Lung (tissue), 12 donors: ENCODE data around the gene ST3GAL3. TPM values are rescaled to one million over a fixed set of nuclear protein-coding genes. Genes with fewer than 3 reads are reported as not detected.

Experiments
- ATAC-seq: fragments of 200-7000 bp; cut with Tn5 transposase; one replicate; pipeline ENCODE4 v1.9.1; 2020; ENCODE audit warnings: moderate number of reproducible peaks; ENCODE audit not compliant: insufficient read depth, low FRiP score
- DNase-seq, 3 donors: peaks; one replicate each; pipeline ENCODE4 v3.0.0-alpha.2; 2013 to 2017
- H3K27ac ChIP-seq, 2 donors: one replicate each; pipeline ENCODE4 v1.5.1; 2013; ENCODE audit warnings: mild to moderate bottlenecking in 2 of 2, moderate library complexity in 2 of 2, control low read depth in 1 of 2, inconsistent platforms in 1 of 2, low read depth in 1 of 2, low read length in 1 of 2
- H3K27me3 ChIP-seq, 3 donors: one replicate each; pipeline ENCODE4 v1.5.1; 2013; ENCODE audit warnings: low read length in 2 of 3; ENCODE audit not compliant: control insufficient read depth in 3 of 3, insufficient read depth in 3 of 3
- H3K36me3 ChIP-seq, 4 donors: one replicate each; pipeline ENCODE4 v1.5.1; 2013; ENCODE audit warnings: low read length in 4 of 4, mild to moderate bottlenecking in 1 of 4, moderate library complexity in 1 of 4; ENCODE audit not compliant: control insufficient read depth in 4 of 4, insufficient read depth in 4 of 4
- H3K4me1 ChIP-seq, 5 donors: one replicate each; pipeline ENCODE4 v1.5.1; 2013; ENCODE audit warnings: low read length in 5 of 5, mild to moderate bottlenecking in 2 of 5, moderate library complexity in 1 of 5; ENCODE audit not compliant: control insufficient read depth in 5 of 5, insufficient read depth in 5 of 5
- H3K4me3 ChIP-seq: one replicate; pipeline ENCODE4 v1.5.1; 2013; ENCODE audit warnings: mild to moderate bottlenecking, control low read depth, moderate library complexity
- H3K9ac ChIP-seq, 2 donors: one replicate each; pipeline ENCODE4 v1.5.1; 2013; ENCODE audit warnings: low read length in 2 of 2, control low read depth in 1 of 2; ENCODE audit not compliant: insufficient read depth in 1 of 2
- H3K9me3 ChIP-seq, 4 donors: one replicate each; pipeline ENCODE4 v1.5.1; 2013; ENCODE audit warnings: low read length in 3 of 4, mild to moderate bottlenecking in 1 of 4, moderate library complexity in 1 of 4; ENCODE audit not compliant: control insufficient read depth in 4 of 4, insufficient read depth in 3 of 4
- CTCF ChIP-seq: IDR thresholded peaks from 2 replicates; pipeline ENCODE4 v1.5.1; 2012; ENCODE audit warnings: mild to moderate bottlenecking; ENCODE audit errors: control extremely low read depth, extremely low read depth
- WGBS, 2 donors: extraction: QIAGEN DNeasy Blood & Tissue Kit; methylation state at CpG; one replicate each; pipeline ENCODE4 v1.1.7; 2013; 5-methylcytosine and 5-hydroxymethylcytosine counted together
- polyA plus RNA-seq, 2 donors: library from polyadenylated mRNA; stranded (reverse); fragments of 200-250 nt; gene quantifications; one replicate each; pipeline ENCODE4 v1.2.1, GENCODE V29; 2013
- total RNA-seq, 2 donors: library from RNA; depleted of rRNA in 1 of 2; stranded (reverse); fragments of >200 nt in 1 of 2; gene quantifications; one replicate each; pipeline ENCODE4 v1.2.1, GENCODE V29; 2014 to 2021
- donor health status: control.
- donor health status: control.
- donor health status: Bipolar disorder and iron deficiency.
- donor health status: healthy.
- donor health status: DM: yes; HTN: yes; CAD: no.

ST3GAL3 gene
- total and polyA plus RNA-seq, 4 donors, result 8.4 to 28.0 (median 17.1) TPM

GRCh38 chr1:43817304-43817939 lies 110.1 kb downstream of the ST3GAL3 start:
- H3K27me3 ChIP-seq, result no peaks in the 10 kb centered on the region
- DNase-seq (no peak), ATAC-seq (no peak)
- peaks cover 0 to 11% (median 0%) of the 10 kb centered on the region in 5 donors for H3K4me1 ChIP-seq
- no peak overlapping the region for H3K27ac ChIP-seq
- H3K9me3 ChIP-seq, result peaks cover 0 to 5% (median 2%) of the 10 kb centered on the region in 4 donors
- H3K9ac ChIP-seq, result no peak overlapping the region
- no peak for TF ChIP-seq CTCF
- peaks cover 9 to 26% (median 12%) of the 10 kb centered on the region in 4 donors for H3K36me3 ChIP-seq
- H3K4me3 ChIP-seq, result no peak overlapping the region

- peaks cover 9 to 26% (median 12%) of the 10 kb centered on the region in 4 donors for H3K36me3 ChIP-seq
These were observed 111.4 kb downstream of the ST3GAL3 start for GRCh38 chr1:43818691-43819090.

GRCh38 chr1:43819357-43819756 lies 112.0 kb downstream of the ST3GAL3 start:
- Histone ChIP-seq H3K4me3 (no peak overlapping the region), H3K4me1 (peaks cover 0 to 16% (median 0%) of the 10 kb centered on the region in 5 donors), H3K27ac (no peak overlapping the region), H3K36me3 (peaks cover 9 to 25% (median 12%) of the 10 kb centered on the region in 4 donors), H3K9me3 (peaks cover 0 to 5% (median 2%) of the 10 kb centered on the region in 4 donors), H3K27me3 (no peaks in the 10 kb centered on the region), H3K9ac (no peak overlapping the region)
- ATAC-seq, result no peak
- DNase-seq, result no peak
- no peak for TF ChIP-seq CTCF
- 97 to 98% methylated on average over 4 of the region's 4 CpGs for WGBS, 2 donors

More at GRCh38 chr1:43818691-43819090, 111.4 kb downstream of the ST3GAL3 start:
- TF ChIP-seq CTCF, result no peak
- DNase-seq (no peak), ATAC-seq (no peak)
- Histone ChIP-seq H3K27ac (no peak overlapping the region), H3K9me3 (peaks cover 0 to 5% (median 2%) of the 10 kb centered on the region in 4 donors), H3K4me1 (peaks cover 0 to 13% (median 0%) of the 10 kb centered on the region in 5 donors), H3K27me3 (no peaks in the 10 kb centered on the region), H3K9ac (no peak overlapping the region), H3K4me3 (no peak overlapping the region)
- WGBS, 2 donors, result 97 to 100% methylated on average over 1 of the region's 1 CpG

GRCh38 chr1:43821471-43821870 lies 114.1 kb downstream of the ST3GAL3 start:
- H3K27ac ChIP-seq, result no peak overlapping the region
- ATAC-seq, result no peak
- 85 to 88% methylated on average over 5 of the region's 5 CpGs for WGBS, 2 donors

More at GRCh38 chr1:43821471-43821870, 114.1 kb downstream of the ST3GAL3 start:
- H3K9ac ChIP-seq, result no peak overlapping the region
- no peak for DNase-seq
- H3K4me1 ChIP-seq, result peaks cover 0 to 23% (median 0%) of the 10 kb centered on the region in 5 donors
- H3K36me3 ChIP-seq, result peaks cover 0 to 8% (median 3%) of the 10 kb centered on the region in 4 donors
- H3K9me3 ChIP-seq, result peaks cover 0 to 5% (median 2%) of the 10 kb centered on the region in 4 donors
- no peak overlapping the region for H3K4me3 ChIP-seq
- no peak for TF ChIP-seq CTCF
- H3K27me3 ChIP-seq, result no peaks in the 10 kb centered on the region
